ENCODE results near the gene IDH3B.

DNA sequence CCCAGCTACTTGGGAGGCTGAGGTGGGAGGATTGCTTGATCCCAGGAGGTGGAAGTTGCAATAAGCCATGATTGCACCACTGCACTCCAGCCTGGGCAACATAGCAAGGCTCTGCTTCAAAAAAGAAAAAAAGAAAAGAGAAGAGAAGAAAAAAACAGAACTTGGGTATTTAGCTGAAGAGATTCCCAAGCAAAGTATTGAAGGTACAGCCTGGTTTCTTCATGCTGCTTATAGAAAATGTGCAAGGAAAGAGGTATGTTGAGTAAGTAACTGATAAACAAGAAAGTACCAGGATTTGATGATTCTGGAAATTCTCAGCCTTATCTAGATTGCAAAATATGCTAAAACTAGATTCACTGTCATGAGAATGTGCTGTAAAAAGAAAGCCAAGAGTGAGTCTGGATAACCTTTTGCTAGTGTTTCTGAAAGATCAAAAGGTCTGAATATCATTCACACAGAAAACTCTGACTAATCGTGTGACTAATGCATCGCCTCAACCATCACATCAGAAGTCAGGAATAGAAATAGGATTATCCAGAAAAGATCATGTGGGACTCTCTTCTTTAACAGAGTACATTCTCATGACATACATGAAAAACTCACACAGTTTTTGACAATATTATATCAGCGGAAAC lies 43.9 kb downstream of the IDH3B start:
- TF ChIP-seq EZH2 (IDR thresholded peaks at IDR 0.05; ENCODE audit: low read length, unreplicated experiment) (no peak), EZH2phosphoT487 (IDR thresholded peaks at IDR 0.05; ENCODE audit: borderline replicate concordance, low read length) (no peak)
- TF ChIP-seq, protein P1, sequence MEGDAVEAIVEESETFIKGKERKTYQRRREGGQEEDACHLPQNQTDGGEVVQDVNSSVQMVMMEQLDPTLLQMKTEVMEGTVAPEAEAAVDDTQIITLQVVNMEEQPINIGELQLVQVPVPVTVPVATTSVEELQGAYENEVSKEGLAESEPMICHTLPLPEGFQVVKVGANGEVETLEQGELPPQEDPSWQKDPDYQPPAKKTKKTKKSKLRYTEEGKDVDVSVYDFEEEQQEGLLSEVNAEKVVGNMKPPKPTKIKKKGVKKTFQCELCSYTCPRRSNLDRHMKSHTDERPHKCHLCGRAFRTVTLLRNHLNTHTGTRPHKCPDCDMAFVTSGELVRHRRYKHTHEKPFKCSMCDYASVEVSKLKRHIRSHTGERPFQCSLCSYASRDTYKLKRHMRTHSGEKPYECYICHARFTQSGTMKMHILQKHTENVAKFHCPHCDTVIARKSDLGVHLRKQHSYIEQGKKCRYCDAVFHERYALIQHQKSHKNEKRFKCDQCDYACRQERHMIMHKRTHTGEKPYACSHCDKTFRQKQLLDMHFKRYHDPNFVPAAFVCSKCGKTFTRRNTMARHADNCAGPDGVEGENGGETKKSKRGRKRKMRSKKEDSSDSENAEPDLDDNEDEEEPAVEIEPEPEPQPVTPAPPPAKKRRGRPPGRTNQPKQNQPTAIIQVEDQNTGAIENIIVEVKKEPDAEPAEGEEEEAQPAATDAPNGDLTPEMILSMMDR (conservative IDR thresholded peaks at IDR 0.05; ENCODE audit: low read depth, low read length) = no peak

Data from PC-3 (cell line).